Measurements from ENCODE around the gene DCXR.

- TF ChIP-seq EZH2 (IDR thresholded peaks at IDR 0.05) (no peak), POLR2AphosphoS5 (IDR thresholded peaks at IDR 0.05; ENCODE audit: low read depth, low read length) (no peak)
Measured at GRCh38 chr17:82024859-82025258, 12.6 kb downstream of the DCXR start.
